Rectal smooth muscle tissue (tissue), 1 donor: ENCODE data around the gene TMEM106A.
"Not testable (repeated sequence)": the region's sequence is repeated elsewhere in the genome, so short reads cannot be mapped to it uniquely, and the experiment has no call there.

Source experiments
- H3K27ac ChIP-seq: one replicate; pipeline ENCODE4 v1.7.0; 2013; ENCODE audit warnings: low read depth, low read length, inconsistent platforms
- H3K27me3 ChIP-seq: one replicate; pipeline ENCODE4 v1.7.0; 2013; ENCODE audit warnings: low read length; ENCODE audit not compliant: control insufficient read depth, insufficient read depth
- H3K36me3 ChIP-seq: one replicate; pipeline ENCODE4 v1.7.0; 2013; ENCODE audit warnings: low read length; ENCODE audit not compliant: control insufficient read depth, insufficient read depth
- H3K4me1 ChIP-seq: one replicate; pipeline ENCODE4 v1.7.0; 2013; ENCODE audit warnings: low read length; ENCODE audit not compliant: control insufficient read depth, insufficient read depth
- H3K4me3 ChIP-seq: one replicate; pipeline ENCODE4 v1.7.0; 2013; ENCODE audit warnings: low read length
- H3K9ac ChIP-seq: one replicate; pipeline ENCODE4 v1.7.0; 2013; ENCODE audit warnings: low read length

The TMEM106A gene

GRCh38 chr17:43240596-43241352 lies 29.1 kb downstream of the TMEM106A start:
- H3K4me3 ChIP-seq, H3K9ac ChIP-seq, H3K27ac ChIP-seq, H3K36me3 ChIP-seq, H3K4me1 ChIP-seq, H3K27me3 ChIP-seq: not testable (repeated sequence)

GRCh38 chr17:43246456-43246855 lies 34.8 kb downstream of the TMEM106A start:
- not testable (repeated sequence) for H3K27ac ChIP-seq, H3K4me3 ChIP-seq, H3K4me1 ChIP-seq, H3K9ac ChIP-seq, H3K36me3 ChIP-seq, H3K27me3 ChIP-seq
